ENCODE data around the gene GPR39. TPM values are rescaled to one million over a fixed set of nuclear protein-coding genes. Genes with fewer than 3 reads are reported as not detected.

GPR39 gene
- total and polyA plus RNA-seq, 2 donors from 2014 or later, result 4.9 to 8.7 TPM

DNA sequence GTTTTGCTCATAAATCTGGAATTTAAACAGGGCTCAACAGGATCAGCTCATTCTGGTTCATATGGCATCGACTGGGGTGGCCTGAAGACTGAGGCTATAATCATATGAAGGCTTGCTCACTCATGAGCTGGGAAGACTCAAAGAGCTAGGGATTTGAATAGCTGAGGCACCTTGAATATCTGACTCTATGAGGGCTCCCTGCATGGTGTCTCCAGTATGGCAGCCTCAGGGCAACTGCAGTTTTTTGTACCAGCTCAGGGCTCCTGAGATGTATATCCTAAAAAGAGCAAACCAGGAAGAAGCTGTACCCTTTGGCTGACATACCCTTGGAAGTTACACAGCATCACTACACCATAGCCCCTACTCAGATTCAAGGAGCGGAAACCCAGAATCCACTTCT is 15.3 kb upstream of the GPR39 start:
- Histone ChIP-seq H3K36me3 (ENCODE audit: control insufficient read depth in 2 of 3, insufficient read depth in 3 of 3, low read length in 3 of 3) (no peaks in the 10 kb centered on the region), H3K4me1 (ENCODE audit: control insufficient read depth in 2 of 3, insufficient read depth in 2 of 3, low read depth in 1 of 3, low read length in 3 of 3) (no peaks in the 10 kb centered on the region), H3K4me3 (ENCODE audit: low read length in 3 of 3) (no peak overlapping the region), H3K27me3 (ENCODE audit: control insufficient read depth, insufficient read depth, low read length) (no peaks in the 10 kb centered on the region), H3K9ac (ENCODE audit: low read length in 3 of 3) (no peak overlapping the region), H3K27ac (ENCODE audit: low read depth in 2 of 2, low read length in 2 of 2) (no peak overlapping the region), H3K9me3 (ENCODE audit: control insufficient read depth in 2 of 3, insufficient read depth in 1 of 3, low read length in 3 of 3) (no peaks in the 10 kb centered on the region)
- DNase-seq (no peak), FAIRE-seq (no peak)
- TF ChIP-seq, protein P1, sequence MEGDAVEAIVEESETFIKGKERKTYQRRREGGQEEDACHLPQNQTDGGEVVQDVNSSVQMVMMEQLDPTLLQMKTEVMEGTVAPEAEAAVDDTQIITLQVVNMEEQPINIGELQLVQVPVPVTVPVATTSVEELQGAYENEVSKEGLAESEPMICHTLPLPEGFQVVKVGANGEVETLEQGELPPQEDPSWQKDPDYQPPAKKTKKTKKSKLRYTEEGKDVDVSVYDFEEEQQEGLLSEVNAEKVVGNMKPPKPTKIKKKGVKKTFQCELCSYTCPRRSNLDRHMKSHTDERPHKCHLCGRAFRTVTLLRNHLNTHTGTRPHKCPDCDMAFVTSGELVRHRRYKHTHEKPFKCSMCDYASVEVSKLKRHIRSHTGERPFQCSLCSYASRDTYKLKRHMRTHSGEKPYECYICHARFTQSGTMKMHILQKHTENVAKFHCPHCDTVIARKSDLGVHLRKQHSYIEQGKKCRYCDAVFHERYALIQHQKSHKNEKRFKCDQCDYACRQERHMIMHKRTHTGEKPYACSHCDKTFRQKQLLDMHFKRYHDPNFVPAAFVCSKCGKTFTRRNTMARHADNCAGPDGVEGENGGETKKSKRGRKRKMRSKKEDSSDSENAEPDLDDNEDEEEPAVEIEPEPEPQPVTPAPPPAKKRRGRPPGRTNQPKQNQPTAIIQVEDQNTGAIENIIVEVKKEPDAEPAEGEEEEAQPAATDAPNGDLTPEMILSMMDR (IDR thresholded peaks at IDR 0.05; ENCODE audit: borderline replicate concordance, extremely low read depth, insufficient read depth), result no peak
- intact Hi-C loops (cut with DNase I), result no loop called here

- Histone ChIP-seq H3K4me3 (ENCODE audit: low read length in 3 of 3) (no peak overlapping the region), H3K9ac (ENCODE audit: low read length in 3 of 3) (no peak overlapping the region), H3K4me1 (ENCODE audit: control insufficient read depth in 2 of 3, insufficient read depth in 2 of 3, low read depth in 1 of 3, low read length in 3 of 3) (no peaks in the 10 kb centered on the region), H3K9me3 (ENCODE audit: control insufficient read depth in 2 of 3, insufficient read depth in 1 of 3, low read length in 3 of 3) (no peaks in the 10 kb centered on the region), H3K27me3 (ENCODE audit: control insufficient read depth, insufficient read depth, low read length) (no peaks in the 10 kb centered on the region), H3K36me3 (ENCODE audit: control insufficient read depth in 2 of 3, insufficient read depth in 3 of 3, low read length in 3 of 3) (no peaks in the 10 kb centered on the region), H3K27ac (ENCODE audit: low read depth in 2 of 2, low read length in 2 of 2) (no peak overlapping the region)
- intact Hi-C loops (cut with DNase I), result no loop called here
- TF ChIP-seq, protein P1 (IDR thresholded peaks at IDR 0.05; ENCODE audit: borderline replicate concordance, extremely low read depth, insufficient read depth), result no peak
- DNase-seq (no peak), FAIRE-seq (no peak)
These were observed 13.5 kb upstream of the GPR39 start for GRCh38 chr2:132403146-132403545.

GRCh38 chr2:132404056-132404455 is 12.5 kb upstream of the GPR39 start:
- Histone ChIP-seq H3K27me3 (ENCODE audit: control insufficient read depth, insufficient read depth, low read length) (no peaks in the 10 kb centered on the region), H3K36me3 (ENCODE audit: control insufficient read depth in 2 of 3, insufficient read depth in 3 of 3, low read length in 3 of 3) (no peaks in the 10 kb centered on the region), H3K4me3 (ENCODE audit: low read length in 3 of 3) (no peak overlapping the region), H3K9me3 (ENCODE audit: control insufficient read depth in 2 of 3, insufficient read depth in 1 of 3, low read length in 3 of 3) (no peaks in the 10 kb centered on the region), H3K9ac (ENCODE audit: low read length in 3 of 3) (no peak overlapping the region), H3K27ac (ENCODE audit: low read depth in 2 of 2, low read length in 2 of 2) (no peak overlapping the region), H3K4me1 (ENCODE audit: control insufficient read depth in 2 of 3, insufficient read depth in 2 of 3, low read depth in 1 of 3, low read length in 3 of 3) (no peaks in the 10 kb centered on the region)
- intact Hi-C loops (cut with DNase I), result no loop called here
- FAIRE-seq (no peak), DNase-seq (no peak)
- TF ChIP-seq, protein P1 (IDR thresholded peaks at IDR 0.05; ENCODE audit: borderline replicate concordance, extremely low read depth, insufficient read depth), result no peak

DNA sequence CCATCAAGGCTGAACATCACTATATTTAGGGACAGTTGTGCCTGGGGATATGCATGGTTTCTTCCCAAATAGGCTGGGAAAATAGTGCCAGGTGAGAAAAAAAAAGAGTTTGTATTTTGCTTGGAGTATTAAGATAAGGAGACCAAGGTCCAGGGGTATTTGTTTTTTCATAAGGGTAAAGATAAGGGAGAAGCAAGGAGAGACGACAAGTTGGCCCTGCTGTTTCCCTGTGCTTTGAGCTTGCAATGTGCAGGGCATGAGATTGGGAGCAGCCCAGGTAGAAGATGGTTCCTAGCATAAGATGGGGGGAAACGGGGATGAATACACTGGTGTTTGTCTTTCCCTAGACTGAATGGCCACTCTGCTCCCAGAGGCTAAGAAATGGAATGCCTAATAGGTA is 8.8 kb upstream of the GPR39 start:
- H3K9me3 ChIP-seq (ENCODE audit: control insufficient read depth in 2 of 3, insufficient read depth in 1 of 3, low read length in 3 of 3), result no peaks in the 10 kb centered on the region
- no peaks in the 10 kb centered on the region for H3K4me1 ChIP-seq (ENCODE audit: control insufficient read depth in 2 of 3, insufficient read depth in 2 of 3, low read depth in 1 of 3, low read length in 3 of 3)
- H3K4me3 ChIP-seq (ENCODE audit: low read length in 3 of 3), result no peak overlapping the region
- DNase-seq (no peak), FAIRE-seq (no peak)
- no peaks in the 10 kb centered on the region for H3K27me3 ChIP-seq (ENCODE audit: control insufficient read depth, insufficient read depth, low read length)
- H3K9ac ChIP-seq (ENCODE audit: low read length in 3 of 3), result no peak overlapping the region
- TF ChIP-seq, protein P1 (IDR thresholded peaks at IDR 0.05; ENCODE audit: borderline replicate concordance, extremely low read depth, insufficient read depth), result no peak
- no peak overlapping the region for H3K27ac ChIP-seq (ENCODE audit: low read depth in 2 of 2, low read length in 2 of 2)
- intact Hi-C loops (cut with DNase I), result no loop called here
- H3K36me3 ChIP-seq (ENCODE audit: control insufficient read depth in 2 of 3, insufficient read depth in 3 of 3, low read length in 3 of 3), result no peaks in the 10 kb centered on the region
